NB4 (cell line): ENCODE data around the gene CALM3.

Experiments used
- MAX ChIP-seq: IDR thresholded peaks from 2 replicates; pipeline ENCODE4 v1.6.1; 2011; ENCODE audit warnings: low read depth, low read length
- MYC ChIP-seq: IDR thresholded peaks from 2 replicates; pipeline ENCODE4 v1.6.1; 2011; ENCODE audit warnings: low read depth, low read length
- POLR2A ChIP-seq: IDR thresholded peaks from 2 replicates; pipeline ENCODE4 v1.6.1; 2011; ENCODE audit warnings: mild to moderate bottlenecking; ENCODE audit not compliant: insufficient read length; ENCODE audit errors: extremely low read depth
- TF ChIP-seq, protein P1 (sequence below): IDR thresholded peaks from one replicate; pipeline ENCODE4 v1.5.1; 2012; ENCODE audit warnings: low read depth, low read length

- TF ChIP-seq POLR2A: no peak
- TF ChIP-seq, protein P1, sequence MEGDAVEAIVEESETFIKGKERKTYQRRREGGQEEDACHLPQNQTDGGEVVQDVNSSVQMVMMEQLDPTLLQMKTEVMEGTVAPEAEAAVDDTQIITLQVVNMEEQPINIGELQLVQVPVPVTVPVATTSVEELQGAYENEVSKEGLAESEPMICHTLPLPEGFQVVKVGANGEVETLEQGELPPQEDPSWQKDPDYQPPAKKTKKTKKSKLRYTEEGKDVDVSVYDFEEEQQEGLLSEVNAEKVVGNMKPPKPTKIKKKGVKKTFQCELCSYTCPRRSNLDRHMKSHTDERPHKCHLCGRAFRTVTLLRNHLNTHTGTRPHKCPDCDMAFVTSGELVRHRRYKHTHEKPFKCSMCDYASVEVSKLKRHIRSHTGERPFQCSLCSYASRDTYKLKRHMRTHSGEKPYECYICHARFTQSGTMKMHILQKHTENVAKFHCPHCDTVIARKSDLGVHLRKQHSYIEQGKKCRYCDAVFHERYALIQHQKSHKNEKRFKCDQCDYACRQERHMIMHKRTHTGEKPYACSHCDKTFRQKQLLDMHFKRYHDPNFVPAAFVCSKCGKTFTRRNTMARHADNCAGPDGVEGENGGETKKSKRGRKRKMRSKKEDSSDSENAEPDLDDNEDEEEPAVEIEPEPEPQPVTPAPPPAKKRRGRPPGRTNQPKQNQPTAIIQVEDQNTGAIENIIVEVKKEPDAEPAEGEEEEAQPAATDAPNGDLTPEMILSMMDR: no peak
- TF ChIP-seq MAX: no peak
- no peak for TF ChIP-seq MYC
Observed at GRCh38 chr19:46554161-46554560, 47.0 kb upstream of the CALM3 start.
